22Rv1 (cell line): ENCODE data around the gene OPN4.

ENCODE experiments used
- CTCF ChIP-seq: fragments of 450-650 bp; IDR thresholded peaks from 2 replicates; pipeline ENCODE4 v1.5.1; 2017; ENCODE audit warnings: mild to moderate bottlenecking
- ZFX ChIP-seq: fragments of 450-650 bp; IDR thresholded peaks from 2 replicates; pipeline ENCODE4 v1.6.1; 2017; ENCODE audit warnings: antibody characterized with exemption, borderline replicate concordance

GRCh38 chr10:86658751-86659150 lies 4.4 kb downstream of the OPN4 start:
- TF ChIP-seq CTCF, result no peak
- no peak for TF ChIP-seq ZFX
